HFFc6 (cell line): ENCODE measurements around the gene PLCXD1. TPM values are rescaled to one million over a fixed set of nuclear protein-coding genes. Genes with fewer than 3 reads are reported as not detected.

Experiments used
- total RNA-seq, 6 experiments: library from RNA; stranded (reverse); fragmentation: NEBNext Ultra II Directional; extraction: Animal tissue kit (Norgen Biotek cat#: 25700); gene quantifications; 2 replicates in 1 of 6; 3 replicates in 5 of 6; pipeline ENCODE4 v1.2.3, GENCODE V29; 2021

PLCXD1 gene
- total RNA-seq, 6 experiments from 2014 or later = 23.4 to 30.6 (median 25.0) TPM

Other genes starting within 250 kb of the PLCXD1 start
- gene GTPBP6, start 37.4 kb downstream of the PLCXD1 start, total RNA-seq = 10 to 100 TPM; 35.1 to 40.2 (median 37.4) TPM
- 10 to 100 TPM; 11.7 to 20.5 (median 13.9) TPM for gene PPP2R3B, start 105.5 kb downstream of the PLCXD1 start, total RNA-seq